Body of pancreas (tissue), 4 donors: ENCODE data around the gene CKS1B.

ENCODE experiments used
- CTCF ChIP-seq, 7 experiments: fragments of 450-650 bp in 4 of 7; fragments of 200-600 bp in 3 of 7; sonication (generic) in 3 of 7; IDR thresholded peaks; one replicate each; pipeline ENCODE4 v1.5.1; 2016 to 2019; ENCODE audit warnings: antibody characterized with exemption in 7 of 7
- POLR2A ChIP-seq, 3 donors: fragments of 450-650 bp; IDR thresholded peaks; one replicate each; pipeline ENCODE4 v1.6.1; 2016; ENCODE audit warnings: antibody characterized with exemption in 3 of 3, mild to moderate bottlenecking in 2 of 3

GRCh38 chr1:155022927-155023236 lies 48.4 kb downstream of the CKS1B start:
- TF ChIP-seq CTCF (IDR thresholded peaks at IDR 0.05) (no peak), POLR2A (IDR thresholded peaks at IDR 0.05) (no peak)
